HepG2 (cell line): ENCODE results near the gene RB1. TPM values are rescaled to one million over a fixed set of nuclear protein-coding genes. Genes with fewer than 3 reads are reported as not detected.

Experiments
- ATAC-seq: fragments of 200-7000 bp; cut with Tn5 transposase; 3 replicates; pipeline ENCODE4 v1.9.1; 2020; ENCODE audit warnings: mild to moderate bottlenecking, moderate library complexity
- BruUV-seq: library from RNA; stranded (reverse); fragments of 400-500 nt; replicated peaks from 2 replicates; lab custom pipeline; 2021; lab: Mats Ljungman, UMichigan
- CTCF ChIA-PET: fragments of 300-600 bp; formaldehyde crosslinking; extraction: SDS; loops from one replicate; lab custom pipeline; 2021; ENCODE audit warnings: low total read pairs, inconsistent platforms, low intra/inter-chr PET ratio; lab: Yijun Ruan, JAX
- POLR2A ChIA-PET: fragments of 350-600 bp; sonication (Branson Sonifier 250); formaldehyde crosslinking; loops from one replicate; lab custom pipeline; 2020; ENCODE audit warnings: antibody characterized with exemption, inconsistent platforms; lab: Yijun Ruan, JAX
- DNase-seq: peaks from one replicate; pipeline ENCODE4 v3.0.0-alpha.2; 2015; ENCODE audit warnings: low spot score
- FAIRE-seq: peaks from 3 replicates; lab custom pipeline; 2011; peaks lifted over from hg19 to GRCh38; lab: Jason Lieb, UNC
- H2AFZ ChIP-seq: one replicate; pipeline ENCODE4 v1.6.1; 2011; ENCODE audit warnings: low read length, inconsistent platforms
- H3K27ac ChIP-seq: fragments of 300-600 bp; 3 replicates; pipeline ENCODE4 v1.8.0; 2011; ENCODE audit warnings: mixed run types, mild to moderate bottlenecking, mixed read lengths, low read length, inconsistent platforms; ENCODE audit not compliant: insufficient read depth; ENCODE audit errors: extremely low read length
- H3K27me3 ChIP-seq, 2 experiments: fragments of 200-600 bp in 1 of 2; 2 replicates in 1 of 2; 3 replicates in 1 of 2; pipeline versions ENCODE4 v1.6.0 to v1.8.0; 2011; ENCODE audit warnings: low read length in 2 of 2, mild to moderate bottlenecking in 2 of 2, moderate library complexity in 2 of 2, inconsistent platforms in 1 of 2; ENCODE audit not compliant: insufficient read depth in 2 of 2, control insufficient read depth in 1 of 2
- H3K36me3 ChIP-seq, 2 experiments: fragments of 200-600 bp in 1 of 2; replicated peaks in 1 of 2; 2 replicates in 1 of 2; 3 replicates in 1 of 2; pipeline versions ENCODE4 v1.5.1 to v1.8.0; 2011; ENCODE audit warnings: low read length in 2 of 2, inconsistent platforms in 1 of 2; ENCODE audit not compliant: insufficient read depth in 2 of 2, control insufficient read depth in 1 of 2
- H3K4me1 ChIP-seq: 2 replicates; pipeline ENCODE4 v1.5.1; 2012; ENCODE audit warnings: low read length, inconsistent platforms; ENCODE audit not compliant: insufficient read depth
- H3K4me2 ChIP-seq: 2 replicates; pipeline ENCODE4 v1.6.0; 2011; ENCODE audit warnings: low read depth, low read length, inconsistent platforms
- H3K4me3 ChIP-seq, 3 experiments: fragments of 200-600 bp in 1 of 3; sonication (generic), shearing (Covaris generic) in 1 of 3; replicated peaks in 1 of 3; 2 replicates each; pipeline ENCODE4 v1.5.1; 2011 to 2016; ENCODE audit warnings: low read length in 3 of 3, inconsistent platforms in 2 of 3, low read depth in 2 of 3, mild to moderate bottlenecking in 2 of 3, control low read depth in 1 of 3, mixed read lengths in 1 of 3; ENCODE audit not compliant: insufficient read depth in 1 of 3
- H3K79me2 ChIP-seq: one replicate; pipeline ENCODE4 v1.6.1; 2011; ENCODE audit warnings: low read length, inconsistent platforms; ENCODE audit not compliant: insufficient read depth
- H3K9ac ChIP-seq: 2 replicates; pipeline ENCODE4 v1.6.0; 2011; ENCODE audit warnings: mild to moderate bottlenecking, low read depth, low read length, inconsistent platforms; ENCODE audit not compliant: insufficient read depth
- H3K9me3 ChIP-seq: 2 replicates; pipeline ENCODE4 v1.5.1; 2012; ENCODE audit warnings: mild to moderate bottlenecking, low read length
- H4K20me1 ChIP-seq: 2 replicates; pipeline ENCODE4 v1.6.0; 2011; ENCODE audit warnings: inconsistent platforms, mild to moderate bottlenecking, low read length, moderate library complexity; ENCODE audit not compliant: insufficient read depth
- CEBPB ChIP-seq: IDR thresholded peaks from 2 replicates; pipeline ENCODE4 v1.6.1; 2011; ENCODE audit warnings: low read depth, low read length, improper control_type of control experiment, borderline replicate concordance
- NFYC ChIP-seq: IDR thresholded peaks from 2 replicates; pipeline ENCODE4 v1.6.1; 2016; ENCODE audit warnings: missing genetic modification reagents, missing compliant biosample characterization
- REL ChIP-seq: sonication (generic); formaldehyde crosslinking; conservative IDR thresholded peaks from 2 replicates; pipeline ENCODE4 v1.8.0; 2022; ENCODE audit warnings: mild to moderate bottlenecking, missing genetic modification reagents, moderate library complexity
- ZFAT ChIP-seq: sonication (generic); formaldehyde crosslinking; conservative IDR thresholded peaks from 2 replicates; pipeline ENCODE4 v1.8.1; 2023; ENCODE audit warnings: missing genetic modification reagents, inconsistent platforms
- ZFP82 ChIP-seq: sonication (generic); formaldehyde crosslinking; IDR thresholded peaks from 2 replicates; pipeline ENCODE4 v1.5.1; 2020; ENCODE audit warnings: mild to moderate bottlenecking, missing genetic modification reagents, borderline replicate concordance
- ZNF615 ChIP-seq: sonication (generic); formaldehyde crosslinking; IDR thresholded peaks from 2 replicates; pipeline ENCODE4 v1.5.0; 2020; ENCODE audit warnings: mild to moderate bottlenecking, missing genetic modification reagents, borderline replicate concordance
- ZNF709 ChIP-seq: sonication (generic); formaldehyde crosslinking; IDR thresholded peaks from 2 replicates; pipeline ENCODE4 v1.5.0; 2020; ENCODE audit warnings: mild to moderate bottlenecking, missing genetic modification reagents
- WGBS: methylation state at CpG from one replicate; pipeline ENCODE4 v1.1.6; 2017; ENCODE audit warnings: low lambda C conversion rate; 5-methylcytosine and 5-hydroxymethylcytosine counted together
- in situ Hi-C: cut with HindIII; loops from 2 replicates; pipeline ENCODE4 v1.10.0; 2017; ENCODE audit warnings: low pct_unique_long_range_greater_than_20kb; ENCODE audit not compliant: extremely low pct_ligation_motif_present
- intact Hi-C: fragments of 100-400 bp; cut with micrococcal nuclease; formaldehyde crosslinking; loops from one replicate; pipeline ENCODE4 v1.10.0; 2022; ENCODE audit not compliant: unreplicated experiment
- polyA plus RNA-seq, 8 experiments: library from polyadenylated mRNA; depleted of rRNA in 3 of 8; stranded (reverse) in 7 of 8; unstranded in 1 of 8; fragments of >200 nt; fragmentation: Illumina TruSeq in 4 of 8; extraction: Trizol in 4 of 8; gene quantifications; 2 replicates each; pipeline versions ENCODE4 v1.2.1 to v1.2.3, GENCODE V29; 2011 to 2016; ENCODE audit warnings: low read depth in 4 of 8, missing spikeins in 1 of 8, mixed read lengths in 1 of 8; ENCODE audit not compliant: insufficient read depth in 1 of 8
- total RNA-seq, 5 experiments: library from RNA; depleted of rRNA; stranded (reverse); fragments of >200 nt; fragmentation: Illumina TruSeq; extraction: Trizol; gene quantifications; 2 replicates each; pipeline ENCODE4 v1.2.3, GENCODE V29; 2016; ENCODE audit warnings: low read depth in 1 of 5
- TF ChIP-seq, protein P1 (sequence below): sonication (generic); formaldehyde crosslinking; IDR thresholded peaks from 2 replicates; pipeline ENCODE4 v1.5.1; 2020; ENCODE audit warnings: missing genetic modification reagents, mild to moderate bottlenecking, borderline replicate concordance
- TF ChIP-seq, protein P2 (sequence below): sonication (generic); formaldehyde crosslinking; IDR thresholded peaks from 2 replicates; pipeline ENCODE4 v1.8.1; 2022; ENCODE audit warnings: low read depth, mild to moderate bottlenecking, missing genetic modification reagents
- TF ChIP-seq, protein P3 (sequence below): sonication (generic); formaldehyde crosslinking; IDR thresholded peaks from 2 replicates; pipeline ENCODE4 v1.5.0; 2020; ENCODE audit warnings: mild to moderate bottlenecking, missing genetic modification reagents, borderline replicate concordance
- TF ChIP-seq, protein P4 (sequence below): sonication (generic); formaldehyde crosslinking; IDR thresholded peaks from 2 replicates; pipeline ENCODE4 v1.8.0; 2022; ENCODE audit warnings: mild to moderate bottlenecking, missing genetic modification reagents

RB1 gene
- total and polyA plus RNA-seq, 2 of the 13 experiments (the other 11 are each of a cell fraction or from before 2014, with no cell fraction given) = 15.6 to 23.7 TPM

DNA sequence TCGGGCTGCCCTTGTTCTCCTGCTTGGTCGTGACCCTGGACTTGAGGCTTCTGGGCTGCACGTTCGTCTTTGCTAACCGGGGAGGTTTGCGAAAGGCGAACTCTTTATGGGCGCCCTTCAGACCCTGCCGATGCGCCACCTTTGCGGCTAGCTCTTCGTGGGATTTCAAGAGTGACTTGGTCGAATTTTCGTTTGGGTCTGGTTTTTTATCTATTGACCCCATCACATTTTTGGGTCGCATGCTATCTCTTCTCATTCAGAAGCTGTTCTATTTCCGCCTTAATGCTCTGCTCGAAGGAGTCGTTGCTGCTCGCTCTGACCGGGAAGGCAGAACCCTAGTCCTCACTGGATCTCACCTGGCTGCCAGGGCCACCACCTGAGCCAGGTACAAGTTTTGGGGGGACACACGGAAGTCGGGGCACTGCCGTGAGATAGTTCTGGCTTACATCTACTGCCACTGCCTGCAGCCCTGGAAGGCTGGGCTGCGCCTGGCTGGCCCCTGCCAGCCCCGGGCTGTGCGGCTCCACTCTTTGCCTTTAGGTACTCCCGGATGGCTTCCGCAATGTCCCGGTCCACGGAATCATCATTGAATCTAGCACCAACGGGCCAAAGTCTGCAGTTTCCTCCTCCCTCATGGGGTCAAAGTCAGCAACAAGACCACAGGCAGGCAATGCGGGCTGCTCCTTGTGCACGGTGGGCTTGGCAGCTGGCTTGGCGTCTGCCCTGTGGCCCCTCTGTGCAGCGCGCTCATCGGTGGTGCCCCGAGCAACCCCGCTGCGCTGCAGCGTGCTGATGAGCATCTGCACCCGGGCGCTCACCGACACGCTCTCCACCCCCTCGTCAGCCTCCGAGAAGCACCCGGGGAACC is 16.2 kb downstream of the RB1 start:
- H3K79me2 ChIP-seq = peaks cover 7% of the 10 kb centered on the region
- FAIRE-seq = no peak
- H2AFZ ChIP-seq = no peak overlapping the region
- TF ChIP-seq REL (CRISPR knock-in tag) (no peak), ZNF615 (CRISPR knock-in tag) (no peak), ZNF709 (no peak), NFYC (CRISPR knock-in tag) (no peak), CEBPB (no peak), ZFAT (no peak), ZFP82 (CRISPR knock-in tag) (no peak)
- TF ChIP-seq, protein P1, sequence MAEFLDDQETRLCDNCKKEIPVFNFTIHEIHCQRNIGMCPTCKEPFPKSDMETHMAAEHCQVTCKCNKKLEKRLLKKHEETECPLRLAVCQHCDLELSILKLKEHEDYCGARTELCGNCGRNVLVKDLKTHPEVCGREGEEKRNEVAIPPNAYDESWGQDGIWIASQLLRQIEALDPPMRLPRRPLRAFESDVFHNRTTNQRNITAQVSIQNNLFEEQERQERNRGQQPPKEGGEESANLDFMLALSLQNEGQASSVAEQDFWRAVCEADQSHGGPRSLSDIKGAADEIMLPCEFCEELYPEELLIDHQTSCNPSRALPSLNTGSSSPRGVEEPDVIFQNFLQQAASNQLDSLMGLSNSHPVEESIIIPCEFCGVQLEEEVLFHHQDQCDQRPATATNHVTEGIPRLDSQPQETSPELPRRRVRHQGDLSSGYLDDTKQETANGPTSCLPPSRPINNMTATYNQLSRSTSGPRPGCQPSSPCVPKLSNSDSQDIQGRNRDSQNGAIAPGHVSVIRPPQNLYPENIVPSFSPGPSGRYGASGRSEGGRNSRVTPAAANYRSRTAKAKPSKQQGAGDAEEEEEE = no peak
- TF ChIP-seq, protein P2, sequence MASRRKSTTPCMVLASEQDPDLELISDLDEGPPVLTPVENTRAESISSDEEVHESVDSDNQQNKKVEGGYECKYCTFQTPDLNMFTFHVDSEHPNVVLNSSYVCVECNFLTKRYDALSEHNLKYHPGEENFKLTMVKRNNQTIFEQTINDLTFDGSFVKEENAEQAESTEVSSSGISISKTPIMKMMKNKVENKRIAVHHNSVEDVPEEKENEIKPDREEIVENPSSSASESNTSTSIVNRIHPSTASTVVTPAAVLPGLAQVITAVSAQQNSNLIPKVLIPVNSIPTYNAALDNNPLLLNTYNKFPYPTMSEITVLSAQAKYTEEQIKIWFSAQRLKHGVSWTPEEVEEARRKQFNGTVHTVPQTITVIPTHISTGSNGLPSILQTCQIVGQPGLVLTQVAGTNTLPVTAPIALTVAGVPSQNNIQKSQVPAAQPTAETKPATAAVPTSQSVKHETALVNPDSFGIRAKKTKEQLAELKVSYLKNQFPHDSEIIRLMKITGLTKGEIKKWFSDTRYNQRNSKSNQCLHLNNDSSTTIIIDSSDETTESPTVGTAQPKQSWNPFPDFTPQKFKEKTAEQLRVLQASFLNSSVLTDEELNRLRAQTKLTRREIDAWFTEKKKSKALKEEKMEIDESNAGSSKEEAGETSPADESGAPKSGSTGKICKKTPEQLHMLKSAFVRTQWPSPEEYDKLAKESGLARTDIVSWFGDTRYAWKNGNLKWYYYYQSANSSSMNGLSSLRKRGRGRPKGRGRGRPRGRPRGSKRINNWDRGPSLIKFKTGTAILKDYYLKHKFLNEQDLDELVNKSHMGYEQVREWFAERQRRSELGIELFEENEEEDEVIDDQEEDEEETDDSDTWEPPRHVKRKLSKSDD = no peak
- TF ChIP-seq, protein P3, sequence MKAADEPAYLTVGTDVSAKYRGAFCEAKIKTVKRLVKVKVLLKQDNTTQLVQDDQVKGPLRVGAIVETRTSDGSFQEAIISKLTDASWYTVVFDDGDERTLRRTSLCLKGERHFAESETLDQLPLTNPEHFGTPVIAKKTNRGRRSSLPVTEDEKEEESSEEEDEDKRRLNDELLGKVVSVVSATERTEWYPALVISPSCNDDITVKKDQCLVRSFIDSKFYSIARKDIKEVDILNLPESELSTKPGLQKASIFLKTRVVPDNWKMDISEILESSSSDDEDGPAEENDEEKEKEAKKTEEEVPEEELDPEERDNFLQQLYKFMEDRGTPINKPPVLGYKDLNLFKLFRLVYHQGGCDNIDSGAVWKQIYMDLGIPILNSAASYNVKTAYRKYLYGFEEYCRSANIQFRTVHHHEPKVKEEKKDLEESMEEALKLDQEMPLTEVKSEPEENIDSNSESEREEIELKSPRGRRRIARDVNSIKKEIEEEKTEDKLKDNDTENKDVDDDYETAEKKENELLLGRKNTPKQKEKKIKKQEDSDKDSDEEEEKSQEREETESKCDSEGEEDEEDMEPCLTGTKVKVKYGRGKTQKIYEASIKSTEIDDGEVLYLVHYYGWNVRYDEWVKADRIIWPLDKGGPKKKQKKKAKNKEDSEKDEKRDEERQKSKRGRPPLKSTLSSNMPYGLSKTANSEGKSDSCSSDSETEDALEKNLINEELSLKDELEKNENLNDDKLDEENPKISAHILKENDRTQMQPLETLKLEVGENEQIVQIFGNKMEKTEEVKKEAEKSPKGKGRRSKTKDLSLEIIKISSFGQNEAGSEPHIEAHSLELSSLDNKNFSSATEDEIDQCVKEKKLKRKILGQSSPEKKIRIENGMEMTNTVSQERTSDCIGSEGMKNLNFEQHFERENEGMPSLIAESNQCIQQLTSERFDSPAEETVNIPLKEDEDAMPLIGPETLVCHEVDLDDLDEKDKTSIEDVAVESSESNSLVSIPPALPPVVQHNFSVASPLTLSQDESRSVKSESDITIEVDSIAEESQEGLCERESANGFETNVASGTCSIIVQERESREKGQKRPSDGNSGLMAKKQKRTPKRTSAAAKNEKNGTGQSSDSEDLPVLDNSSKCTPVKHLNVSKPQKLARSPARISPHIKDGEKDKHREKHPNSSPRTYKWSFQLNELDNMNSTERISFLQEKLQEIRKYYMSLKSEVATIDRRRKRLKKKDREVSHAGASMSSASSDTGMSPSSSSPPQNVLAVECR (CRISPR knock-in tag) = no peak
- TF ChIP-seq, protein P4, sequence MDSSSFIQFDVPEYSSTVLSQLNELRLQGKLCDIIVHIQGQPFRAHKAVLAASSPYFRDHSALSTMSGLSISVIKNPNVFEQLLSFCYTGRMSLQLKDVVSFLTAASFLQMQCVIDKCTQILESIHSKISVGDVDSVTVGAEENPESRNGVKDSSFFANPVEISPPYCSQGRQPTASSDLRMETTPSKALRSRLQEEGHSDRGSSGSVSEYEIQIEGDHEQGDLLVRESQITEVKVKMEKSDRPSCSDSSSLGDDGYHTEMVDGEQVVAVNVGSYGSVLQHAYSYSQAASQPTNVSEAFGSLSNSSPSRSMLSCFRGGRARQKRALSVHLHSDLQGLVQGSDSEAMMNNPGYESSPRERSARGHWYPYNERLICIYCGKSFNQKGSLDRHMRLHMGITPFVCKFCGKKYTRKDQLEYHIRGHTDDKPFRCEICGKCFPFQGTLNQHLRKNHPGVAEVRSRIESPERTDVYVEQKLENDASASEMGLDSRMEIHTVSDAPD (CRISPR knock-in tag) = no peak

More for the DNA sequence above, 16.2 kb downstream of the RB1 start:
- H3K9ac ChIP-seq = no peak overlapping the region
- in situ Hi-C loops = loop anchor here (25.0 kb wide), 1 partner anchor 443 kb away; no protein-coding TSS in a partner anchor
- intact Hi-C loops = no loop called here
- H4K20me1 ChIP-seq = no peaks in the 10 kb centered on the region
- H3K9me3 ChIP-seq = peaks cover 13% of the 10 kb centered on the region
- 97% methylated on average over 40 of the region's 48 CpGs for WGBS
- POLR2A ChIA-PET = no interaction called here
- CTCF ChIA-PET = no interaction called here
- DNase-seq (no peak), ATAC-seq (no peak)
- no TSS peak for BruUV-seq
- no peak overlapping the region for H3K4me2 ChIP-seq
- H3K4me3 ChIP-seq = no peak overlapping the region
- no peaks in the 10 kb centered on the region for H3K4me1 ChIP-seq
- no peak overlapping the region for H3K27ac ChIP-seq
- H3K36me3 ChIP-seq = peaks cover 5 to 7% of the 10 kb centered on the region in 2 experiments; a peak in 3 of 5 replicates
- H3K27me3 ChIP-seq = no peaks in the 10 kb centered on the region
